ENCODE results near the gene TRIM9.

DNA sequence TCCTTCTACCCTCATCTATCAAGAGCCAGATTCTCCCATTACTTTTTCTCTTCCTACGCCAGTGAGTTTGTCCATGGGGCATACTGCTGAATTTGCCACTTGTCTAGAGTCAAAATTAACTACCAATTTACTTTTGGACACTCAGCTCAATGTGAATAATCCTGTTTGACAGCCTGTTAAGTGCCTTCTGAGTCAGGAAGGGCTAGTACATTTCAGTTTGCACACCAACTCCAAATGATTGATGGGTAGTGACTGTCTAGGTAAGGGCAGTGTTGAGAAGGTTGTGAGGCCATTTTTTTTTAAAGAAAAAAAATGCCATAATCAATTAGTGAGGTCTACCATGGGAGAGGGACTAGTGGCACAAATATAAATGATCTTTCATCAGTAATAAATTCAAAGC, 21.8 kb upstream of the TRIM9 start:
- TF ChIP-seq EZH2 (IDR thresholded peaks at IDR 0.05) (no peak), CTCF (IDR thresholded peaks at IDR 0.05) (no peak), EZH2phosphoT487 (IDR thresholded peaks at IDR 0.05) (no peak)

Data from neural progenitor cell (in vitro differentiated cells).